Endodermal cell (in vitro differentiated cells): Measurements from ENCODE around the gene FBXO2. TPM values are rescaled to one million over a fixed set of nuclear protein-coding genes. Genes with fewer than 3 reads are reported as not detected.

Experiments used
- DNase-seq: peaks from one replicate; pipeline ENCODE4 v3.0.0-alpha.2; 2017
- H3K27ac ChIP-seq: 2 replicates; pipeline ENCODE4 v1.5.1; 2013; ENCODE audit warnings: mild to moderate bottlenecking, low read depth, low read length, moderate library complexity
- H3K27me3 ChIP-seq: 2 replicates; pipeline ENCODE4 v1.6.1; 2013; ENCODE audit warnings: mild to moderate bottlenecking, low read length, moderate library complexity; ENCODE audit not compliant: insufficient read depth, control insufficient read depth, poor library complexity, severe bottlenecking
- H3K36me3 ChIP-seq: 2 replicates; pipeline ENCODE4 v1.7.0; 2013; ENCODE audit warnings: mild to moderate bottlenecking, low read length, moderate library complexity; ENCODE audit not compliant: control insufficient read depth, insufficient read depth
- H3K4me1 ChIP-seq: one replicate; pipeline ENCODE4 v1.7.0; 2013; ENCODE audit warnings: low read length; ENCODE audit not compliant: control insufficient read depth, insufficient read depth
- H3K4me3 ChIP-seq: 2 replicates; pipeline ENCODE4 v1.5.1; 2013; ENCODE audit warnings: mild to moderate bottlenecking, low read length, moderate library complexity
- H3K9ac ChIP-seq: 2 replicates; pipeline ENCODE4 v1.6.1; 2013; ENCODE audit warnings: mild to moderate bottlenecking, low read length, moderate library complexity; ENCODE audit not compliant: poor library complexity, severe bottlenecking; ENCODE audit errors: extremely low read depth
- H3K9me3 ChIP-seq: 2 replicates; pipeline ENCODE4 v1.6.1; 2013; ENCODE audit warnings: mild to moderate bottlenecking, low read length, moderate library complexity; ENCODE audit not compliant: control insufficient read depth
- H3K27ac Mint-ChIP-seq: 2 replicates; pipeline ENCODE4 v1.8.0; 2020; ENCODE audit warnings: mixed read lengths
- H3K27me3 Mint-ChIP-seq: 2 replicates; pipeline ENCODE4 v1.8.0; 2021; ENCODE audit warnings: mild to moderate bottlenecking, mixed read lengths; ENCODE audit not compliant: insufficient read depth
- H3K36me3 Mint-ChIP-seq: 2 replicates; pipeline ENCODE4 v1.8.0; 2020; ENCODE audit warnings: low read depth, mixed read lengths
- H3K4me1 Mint-ChIP-seq: 2 replicates; pipeline ENCODE4 v1.8.0; 2020; ENCODE audit warnings: mixed read lengths
- H3K4me3 Mint-ChIP-seq: 2 replicates; pipeline ENCODE4 v1.8.0; 2020; ENCODE audit warnings: mild to moderate bottlenecking, moderate library complexity, mixed read lengths
- H3K9me3 Mint-ChIP-seq: 2 replicates; pipeline ENCODE4 v1.8.0; 2020; ENCODE audit warnings: mild to moderate bottlenecking, mixed read lengths
- CTCF ChIP-seq: fragments of 200-600 bp; sonication (generic); conservative IDR thresholded peaks from 2 replicates; pipeline ENCODE4 v1.5.0; 2021; ENCODE audit warnings: antibody characterized with exemption, mild to moderate bottlenecking
- WGBS, 2 experiments: methylation state at CpG; one replicate each; pipeline versions ENCODE4 v1.1.5 to v1.1.7; 2013; ENCODE audit warnings: missing lambda C conversion rate in 2 of 2, mixed read lengths in 1 of 2; ENCODE audit not compliant: insufficient coverage in 1 of 2, insufficient read length in 1 of 2; 5-methylcytosine and 5-hydroxymethylcytosine counted together
- total RNA-seq, 2 donors: library from RNA; stranded (reverse); fragmentation: NEBNext Ultra II Directional in 1 of 2; extraction: Animal tissue kit (Norgen Biotek cat#: 25700) in 1 of 2; gene quantifications; 2 replicates in 1 of 2; 3 replicates in 1 of 2; pipeline ENCODE4 v1.2.1, GENCODE V29; 2021

FBXO2 gene
- total RNA-seq, 2 donors from 2014 or later = 14.1 to 32.0 TPM

- Mint-ChIP-seq H3K27ac (no peak overlapping the region), H3K27me3 (peaks cover 8% of the 10 kb centered on the region), H3K36me3 (no peaks in the 10 kb centered on the region), H3K9me3 (no peaks in the 10 kb centered on the region), H3K4me1 (peaks cover 26% of the 10 kb centered on the region), H3K4me3 (no peak overlapping the region)
- DNase-seq = no peak
- Histone ChIP-seq H3K27ac (no peak overlapping the region), H3K4me3 (no peak overlapping the region), H3K9me3 (no peaks in the 10 kb centered on the region), H3K36me3 (no peaks in the 10 kb centered on the region), H3K9ac (no peak overlapping the region), H3K27me3 (peaks cover 11% of the 10 kb centered on the region), H3K4me1 (no peaks in the 10 kb centered on the region)
- WGBS, 2 experiments = 60 to 87% methylated on average over 2 to 5 of the region's 5 CpGs
- no peak for TF ChIP-seq CTCF
Measured at GRCh38 chr1:11697893-11698210, 43.6 kb upstream of the FBXO2 start.

- no peak for DNase-seq
Measured at GRCh38 chr1:11697188-11697892, 43.1 kb upstream of the FBXO2 start.

GRCh38 chr1:11695861-11696260 is 41.6 kb upstream of the FBXO2 start:
- peaks cover 19% of the 10 kb centered on the region for H3K27me3 Mint-ChIP-seq
- H3K4me1 Mint-ChIP-seq = peaks cover 20% of the 10 kb centered on the region
- H3K9me3 Mint-ChIP-seq = no peaks in the 10 kb centered on the region
- H3K36me3 Mint-ChIP-seq = no peaks in the 10 kb centered on the region
- H3K9ac ChIP-seq = no peak overlapping the region
- no peak overlapping the region for H3K4me3 Mint-ChIP-seq
- peak overlapping the region; percentile 8 for H3K27ac ChIP-seq
- no peaks in the 10 kb centered on the region for H3K36me3 ChIP-seq
- DNase-seq = no peak
- no peak for TF ChIP-seq CTCF
- H3K4me1 ChIP-seq = no peaks in the 10 kb centered on the region
- 81 to 82% methylated on average over 2 to 6 of the region's 6 CpGs for WGBS, 2 experiments
- H3K4me3 ChIP-seq = no peak overlapping the region
- no peaks in the 10 kb centered on the region for H3K9me3 ChIP-seq
- H3K27ac Mint-ChIP-seq = no peak overlapping the region
- H3K27me3 ChIP-seq = peaks cover 27% of the 10 kb centered on the region

More at GRCh38 chr1:11697188-11697892, 43.1 kb upstream of the FBXO2 start:
- Histone ChIP-seq H3K27ac (no peak overlapping the region), H3K9ac (no peak overlapping the region), H3K27me3 (peaks cover 16% of the 10 kb centered on the region), H3K4me3 (no peak overlapping the region), H3K36me3 (no peaks in the 10 kb centered on the region), H3K4me1 (no peaks in the 10 kb centered on the region), H3K9me3 (no peaks in the 10 kb centered on the region)
- no peaks in the 10 kb centered on the region for H3K36me3 Mint-ChIP-seq
- H3K4me1 Mint-ChIP-seq = peaks cover 26% of the 10 kb centered on the region
- no peak overlapping the region for H3K4me3 Mint-ChIP-seq
- 60 to 84% methylated on average over 5 to 8 of the region's 8 CpGs for WGBS, 2 experiments
- H3K9me3 Mint-ChIP-seq = no peaks in the 10 kb centered on the region
- TF ChIP-seq CTCF = no peak
- no peak overlapping the region for H3K27ac Mint-ChIP-seq
- peaks cover 13% of the 10 kb centered on the region for H3K27me3 Mint-ChIP-seq
